ENCODE results near the gene OSCP1. TPM values are rescaled to one million over a fixed set of nuclear protein-coding genes. Genes with fewer than 3 reads are reported as not detected.
"Not testable (repeated sequence)": the region's sequence is repeated elsewhere in the genome, so short reads cannot be mapped to it uniquely, and the experiment has no call there.

Gene OSCP1
- total RNA-seq, 2 experiments from 2014 or later: 2.4 to 2.7 TPM

DNA sequence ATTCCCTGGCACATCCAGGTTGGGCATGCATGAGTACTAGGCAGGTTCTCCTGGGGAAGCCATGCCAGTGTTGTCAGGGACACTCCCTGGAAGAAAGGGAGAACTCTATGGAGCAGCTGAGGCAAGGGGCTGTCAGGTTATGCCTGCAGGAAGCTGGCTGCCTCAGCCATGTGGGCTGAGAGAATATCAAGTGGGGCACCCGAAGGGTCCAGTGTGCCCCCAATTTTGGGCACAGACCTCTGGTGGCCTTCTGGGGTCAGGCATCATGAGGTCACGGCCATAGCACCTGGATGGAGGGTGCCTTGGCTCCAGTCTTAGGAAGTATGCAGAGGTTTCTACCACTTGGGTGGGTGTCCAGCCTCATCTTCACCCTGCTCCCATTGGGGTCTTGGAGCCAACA is 29.9 kb upstream of the OSCP1 start:
- Mint-ChIP-seq H3K9me3 (no peaks in the 10 kb centered on the region), H3K36me3 (no peaks in the 10 kb centered on the region), H3K4me3 (no peak overlapping the region), H3K27me3 (peaks cover 11% of the 10 kb centered on the region), H3K27ac (no peak overlapping the region), H3K4me1 (peaks cover 7% of the 10 kb centered on the region)
- no peak for DNase-seq

DNA sequence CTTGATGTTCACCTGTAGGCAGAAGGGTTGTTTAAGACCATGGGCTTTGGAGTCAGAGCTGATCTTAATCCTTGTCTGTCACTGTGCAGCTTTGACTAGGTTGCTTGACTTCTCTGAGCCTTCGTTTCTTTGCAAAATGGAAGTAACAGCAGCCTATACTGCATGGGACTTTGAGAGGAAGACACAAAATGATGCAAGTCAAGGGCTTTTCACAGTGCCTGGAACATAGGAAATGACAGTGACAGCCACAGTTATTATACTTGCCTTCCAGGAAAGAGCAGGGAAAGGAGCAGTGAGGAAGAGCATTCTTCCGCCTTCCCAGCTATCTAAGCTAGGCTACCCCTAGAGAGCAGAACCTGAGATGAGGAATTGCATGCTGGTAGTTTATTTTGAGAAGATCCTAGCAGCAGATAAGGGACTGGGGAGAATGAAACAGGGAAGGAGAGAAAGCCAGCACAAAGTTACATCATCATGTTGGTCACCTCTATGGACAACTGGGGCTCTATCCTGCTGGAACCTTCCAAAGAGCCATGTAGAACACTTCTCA is 29.3 kb upstream of the OSCP1 start:
- peaks cover 11% of the 10 kb centered on the region for H3K27me3 Mint-ChIP-seq
- H3K4me1 Mint-ChIP-seq: peaks cover 7% of the 10 kb centered on the region
- H3K27ac Mint-ChIP-seq: no peak overlapping the region
- H3K36me3 Mint-ChIP-seq: no peaks in the 10 kb centered on the region
- H3K4me3 Mint-ChIP-seq: no peak overlapping the region
- DNase-seq: no peak
- no peaks in the 10 kb centered on the region for H3K9me3 Mint-ChIP-seq

DNA sequence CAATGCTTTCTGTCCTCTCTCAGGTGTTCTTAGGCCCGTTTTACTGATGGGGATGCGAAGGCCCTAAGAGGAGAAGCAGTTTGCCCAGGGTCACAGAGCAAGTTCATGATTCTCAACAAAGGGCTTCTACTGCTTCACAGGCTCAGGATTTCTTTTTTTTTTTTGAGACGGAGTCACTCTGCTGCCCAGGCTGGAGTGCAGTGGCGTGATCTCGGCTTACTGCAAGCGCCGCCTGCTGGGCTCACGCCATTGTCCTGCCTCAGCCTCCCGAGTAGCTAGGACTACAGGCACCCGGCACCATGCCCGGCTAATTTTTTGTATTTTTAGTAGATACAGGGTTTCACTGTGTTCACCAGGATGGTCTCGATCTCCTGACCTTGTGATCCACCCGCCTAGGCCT is 27.4 kb upstream of the OSCP1 start:
- DNase-seq, H3K9me3 Mint-ChIP-seq, H3K4me1 Mint-ChIP-seq, H3K27ac Mint-ChIP-seq, H3K4me3 Mint-ChIP-seq, H3K36me3 Mint-ChIP-seq: not testable (repeated sequence)
- H3K27me3 Mint-ChIP-seq: peaks cover 11% of the 10 kb centered on the region

DNA sequence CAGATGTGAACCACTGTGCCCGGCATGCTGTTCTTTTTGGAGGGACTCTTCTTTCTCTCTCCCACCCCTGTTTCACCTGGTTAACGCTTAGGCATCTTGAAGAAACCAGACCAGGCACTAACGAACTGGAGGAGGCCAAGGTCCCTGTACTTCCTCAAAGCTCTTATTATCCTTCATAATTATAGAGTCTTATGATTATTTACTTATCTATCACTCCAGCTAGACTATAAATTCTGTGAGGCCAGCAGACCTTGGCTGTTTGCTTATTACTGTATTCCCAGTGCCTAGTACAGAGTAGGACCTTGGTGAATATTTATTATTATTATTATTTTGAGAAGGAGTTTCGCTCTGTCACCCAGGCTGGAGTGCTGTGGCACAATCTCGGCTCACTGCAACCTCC is 26.7 kb upstream of the OSCP1 start:
- peaks cover 3% of the 10 kb centered on the region for H3K4me1 Mint-ChIP-seq
- H3K27me3 Mint-ChIP-seq: peaks cover 8% of the 10 kb centered on the region
- no peak for DNase-seq
- H3K9me3 Mint-ChIP-seq: no peaks in the 10 kb centered on the region
- H3K4me3 Mint-ChIP-seq: no peak overlapping the region
- H3K36me3 Mint-ChIP-seq: no peaks in the 10 kb centered on the region
- H3K27ac Mint-ChIP-seq: no peak overlapping the region

DNA sequence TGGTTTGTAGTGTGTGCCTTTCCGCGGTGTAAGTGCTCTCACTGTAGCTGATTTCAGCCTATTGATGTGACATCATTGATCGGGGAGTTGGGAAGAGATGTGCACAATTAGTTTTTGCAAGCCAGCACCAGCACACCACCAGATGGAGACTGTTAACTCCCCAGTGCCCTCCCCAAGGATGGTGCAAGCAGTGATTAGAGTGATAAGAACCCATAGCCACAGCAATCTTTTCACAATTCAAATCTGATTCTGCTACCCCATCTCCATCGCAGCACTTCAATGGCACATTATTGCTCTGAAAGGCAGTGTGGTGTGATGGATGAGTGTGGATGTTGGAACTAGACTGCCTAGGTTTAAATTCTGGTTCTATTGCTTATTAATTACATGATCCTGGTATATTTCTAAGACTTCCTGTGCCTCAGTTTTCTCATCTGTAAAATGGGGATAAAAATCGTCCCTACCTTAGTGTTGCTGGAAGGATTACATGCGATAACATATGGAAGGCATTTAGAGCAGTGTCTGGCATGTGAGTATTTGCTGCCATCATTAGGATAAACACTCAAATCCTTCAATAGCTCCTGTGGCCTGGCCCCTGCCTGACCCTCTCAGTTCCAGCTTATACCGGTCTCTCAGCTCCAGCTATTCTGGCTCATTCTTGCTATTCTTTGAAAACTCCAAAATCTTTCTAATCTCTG is 25.8 kb upstream of the OSCP1 start:
- H3K27ac Mint-ChIP-seq: no peak overlapping the region
- no peaks in the 10 kb centered on the region for H3K4me1 Mint-ChIP-seq
- no peaks in the 10 kb centered on the region for H3K36me3 Mint-ChIP-seq
- no peaks in the 10 kb centered on the region for H3K9me3 Mint-ChIP-seq
- H3K27me3 Mint-ChIP-seq: no peaks in the 10 kb centered on the region
- no peak for DNase-seq
- H3K4me3 Mint-ChIP-seq: no peak overlapping the region

DNA sequence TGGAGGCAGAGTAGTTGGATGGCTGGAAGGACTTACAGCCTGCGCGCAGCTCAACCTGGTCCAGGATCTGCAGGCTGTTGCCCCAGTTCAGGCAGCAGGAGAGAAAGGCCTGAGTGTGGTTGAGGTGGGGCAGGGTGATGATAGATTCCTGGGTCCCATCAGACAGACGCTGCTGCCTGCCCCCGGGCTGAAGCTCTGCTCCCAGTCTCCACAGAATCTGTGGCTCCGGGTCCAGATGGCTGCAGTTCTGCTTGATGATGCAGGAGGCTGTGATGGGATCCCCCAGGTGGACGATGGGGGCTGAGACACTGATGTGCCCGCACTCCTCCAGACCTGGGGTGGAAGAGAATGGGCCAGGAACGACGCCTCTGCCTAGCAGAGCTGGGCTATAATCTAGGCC is 25.1 kb upstream of the OSCP1 start:
- H3K4me1 Mint-ChIP-seq: no peaks in the 10 kb centered on the region
- DNase-seq: no peak
- no peaks in the 10 kb centered on the region for H3K27me3 Mint-ChIP-seq
- H3K27ac Mint-ChIP-seq: no peak overlapping the region
- H3K9me3 Mint-ChIP-seq: no peaks in the 10 kb centered on the region
- no peak overlapping the region for H3K4me3 Mint-ChIP-seq
- no peaks in the 10 kb centered on the region for H3K36me3 Mint-ChIP-seq

DNA sequence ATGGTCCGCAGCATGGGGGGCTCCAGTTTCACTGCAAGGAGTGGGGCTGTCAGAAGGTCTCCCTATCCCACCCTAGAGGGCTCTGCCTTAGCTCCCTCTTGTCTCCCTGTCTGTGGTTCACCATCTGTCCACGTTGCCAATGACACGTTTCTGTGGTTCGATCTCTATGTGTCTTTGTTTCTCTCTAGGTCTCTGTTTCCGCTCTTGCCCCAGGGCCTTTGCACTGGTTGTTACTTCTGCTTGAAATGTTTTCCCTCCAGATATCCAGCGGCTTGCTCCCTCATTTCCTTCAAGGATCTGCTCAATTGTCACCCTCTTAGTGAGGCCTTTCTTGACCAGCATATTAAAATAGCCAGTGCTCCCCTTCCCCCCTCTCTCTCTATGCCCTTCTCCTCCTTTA is 22.4 kb upstream of the OSCP1 start:
- no peaks in the 10 kb centered on the region for H3K27me3 Mint-ChIP-seq
- no peaks in the 10 kb centered on the region for H3K4me1 Mint-ChIP-seq
- no peaks in the 10 kb centered on the region for H3K36me3 Mint-ChIP-seq
- no peaks in the 10 kb centered on the region for H3K9me3 Mint-ChIP-seq
- no peak overlapping the region for H3K27ac Mint-ChIP-seq
- DNase-seq: no peak
- no peak overlapping the region for H3K4me3 Mint-ChIP-seq

DNA sequence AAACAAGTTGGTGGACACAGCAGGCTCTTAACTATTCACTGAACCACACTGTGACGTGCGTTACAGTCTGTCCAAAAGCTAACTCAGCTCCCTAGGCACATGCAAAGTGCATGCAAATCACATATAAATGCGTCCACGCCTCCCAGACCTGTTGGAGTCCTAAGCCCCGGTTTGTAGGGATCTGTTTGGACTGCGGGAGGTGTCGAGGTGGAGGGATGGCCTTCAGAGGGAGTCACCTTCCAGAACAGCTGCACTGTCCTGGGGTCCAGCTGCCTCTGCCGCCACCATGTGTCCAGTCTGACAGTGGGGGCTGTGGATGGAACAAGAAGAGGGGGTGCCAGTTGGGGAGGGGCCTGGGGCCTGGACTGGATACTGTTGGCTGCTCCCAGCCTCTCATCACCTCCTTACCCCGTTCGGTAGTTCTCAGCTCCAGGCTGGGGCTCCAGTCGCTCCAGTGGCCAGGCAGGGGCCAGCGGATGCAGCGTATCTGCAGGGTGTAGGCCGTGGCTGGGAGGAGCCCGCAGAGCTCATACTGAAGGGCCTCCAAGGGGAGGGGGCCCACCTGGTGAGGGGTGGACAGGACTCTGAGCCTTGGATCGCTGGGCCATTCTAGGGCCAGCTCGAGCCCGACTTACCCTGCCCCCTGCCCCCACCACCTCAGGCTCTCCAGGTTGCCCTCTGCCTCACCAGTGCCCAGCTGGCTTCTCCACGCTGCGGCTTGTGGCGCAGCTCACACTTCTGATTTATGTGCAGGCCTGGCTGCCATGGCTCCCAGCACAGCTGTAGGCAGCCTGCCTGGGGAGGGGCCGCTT is 21.8 kb upstream of the OSCP1 start:
- DNase-seq: no peak
- Mint-ChIP-seq H3K27me3 (no peaks in the 10 kb centered on the region), H3K4me3 (no peak overlapping the region)

DNA sequence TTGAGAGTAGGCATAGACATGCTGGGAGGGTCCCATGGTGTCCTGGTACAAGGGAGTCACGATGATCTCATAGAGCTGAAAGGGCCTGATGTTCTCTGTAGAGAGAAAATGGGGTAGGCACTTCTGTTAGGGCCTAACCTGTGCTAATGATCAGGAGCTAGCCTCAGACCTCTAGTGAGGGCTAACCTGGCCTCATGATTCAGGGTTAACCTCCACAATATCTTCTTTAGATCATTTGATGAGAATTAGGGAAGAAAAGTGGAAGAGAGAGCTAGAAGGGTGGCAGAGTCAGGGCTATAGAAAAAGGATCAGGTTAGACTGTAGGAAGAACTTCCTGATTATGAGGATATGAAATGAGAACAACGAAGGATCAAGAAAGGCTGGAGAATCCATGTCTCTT is 18.9 kb upstream of the OSCP1 start:
- H3K27ac Mint-ChIP-seq: no peak overlapping the region
- H3K27me3 Mint-ChIP-seq: no peaks in the 10 kb centered on the region
- H3K9me3 Mint-ChIP-seq: no peaks in the 10 kb centered on the region
- H3K36me3 Mint-ChIP-seq: peaks cover under 1% of the 10 kb centered on the region
- H3K4me1 Mint-ChIP-seq: peaks cover 6% of the 10 kb centered on the region
- DNase-seq: no peak
- no peak overlapping the region for H3K4me3 Mint-ChIP-seq

More for the DNA sequence above, 21.8 kb upstream of the OSCP1 start:
- H3K27ac Mint-ChIP-seq: no peak overlapping the region
- no peaks in the 10 kb centered on the region for H3K9me3 Mint-ChIP-seq
- H3K4me1 Mint-ChIP-seq: no peaks in the 10 kb centered on the region
- H3K36me3 Mint-ChIP-seq: no peaks in the 10 kb centered on the region

DNA sequence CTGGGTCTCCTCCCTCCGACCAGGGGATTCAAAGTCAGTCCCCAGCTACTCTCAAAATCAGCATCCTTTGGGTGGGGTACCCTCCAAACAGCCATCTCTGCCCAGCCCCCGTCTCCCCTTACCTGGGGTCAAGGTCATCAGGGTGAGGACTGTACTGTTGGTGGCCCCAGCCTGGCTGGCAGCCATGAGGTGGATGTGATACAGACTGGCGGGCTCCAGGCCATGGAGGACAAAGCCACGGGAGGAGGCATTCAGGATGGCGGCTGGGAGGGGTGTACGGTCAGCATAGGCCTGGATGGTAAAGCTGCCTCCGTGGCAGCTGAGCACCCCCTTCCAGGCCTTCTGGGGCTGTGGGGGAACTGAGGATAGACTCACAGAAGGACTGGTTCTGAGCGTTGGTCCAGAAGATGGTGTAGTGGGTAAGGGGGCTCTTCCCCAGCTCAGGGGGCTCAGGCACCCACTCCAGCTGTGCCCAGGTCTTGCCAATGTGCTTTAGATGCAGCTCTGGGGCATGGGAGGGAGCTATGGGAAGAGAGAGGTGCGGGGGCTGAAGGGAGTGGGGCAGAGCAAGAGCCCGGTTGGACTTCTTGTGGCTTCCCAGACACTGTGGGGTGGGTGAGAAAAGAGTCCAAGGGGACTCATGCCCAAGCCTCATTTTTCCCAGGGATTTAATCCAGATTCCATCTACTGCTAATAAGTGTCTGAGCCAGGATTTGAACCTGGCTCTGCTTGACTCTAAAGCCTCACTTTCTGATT is 17.6 kb upstream of the OSCP1 start:
- peaks cover 3% of the 10 kb centered on the region for H3K36me3 Mint-ChIP-seq
- no peak overlapping the region for H3K27ac Mint-ChIP-seq

DNA sequence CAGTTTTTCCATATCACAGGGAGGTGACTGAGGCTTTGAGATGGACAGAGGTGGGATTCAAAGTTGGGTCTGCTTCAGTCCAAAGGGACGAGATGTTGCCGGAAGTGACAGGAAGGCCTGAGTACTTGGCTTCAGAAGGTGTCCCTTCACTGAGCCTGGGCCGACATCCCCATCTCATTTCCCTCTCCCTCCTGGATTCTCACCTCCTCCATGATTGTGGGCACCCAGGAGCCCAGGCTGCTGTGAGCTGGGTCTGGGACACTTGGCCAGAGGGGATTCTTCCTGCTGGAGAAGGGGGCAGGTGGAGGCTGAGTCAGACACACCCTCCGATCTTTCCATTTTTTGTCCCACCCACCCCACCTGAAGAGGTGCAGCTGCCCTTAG is 16.8 kb upstream of the OSCP1 start:
- H3K36me3 Mint-ChIP-seq: peaks cover 8% of the 10 kb centered on the region
- no peak overlapping the region for H3K27ac Mint-ChIP-seq
- no peaks in the 10 kb centered on the region for H3K9me3 Mint-ChIP-seq
- H3K4me1 Mint-ChIP-seq: peaks cover 13% of the 10 kb centered on the region
- H3K27me3 Mint-ChIP-seq: no peaks in the 10 kb centered on the region
- DNase-seq: no peak
- no peak overlapping the region for H3K4me3 Mint-ChIP-seq

More for the DNA sequence above, 17.6 kb upstream of the OSCP1 start:
- H3K4me1 Mint-ChIP-seq: peaks cover 10% of the 10 kb centered on the region
- no peaks in the 10 kb centered on the region for H3K27me3 Mint-ChIP-seq
- DNase-seq: no peak
- H3K4me3 Mint-ChIP-seq: no peak overlapping the region
- no peaks in the 10 kb centered on the region for H3K9me3 Mint-ChIP-seq

DNA sequence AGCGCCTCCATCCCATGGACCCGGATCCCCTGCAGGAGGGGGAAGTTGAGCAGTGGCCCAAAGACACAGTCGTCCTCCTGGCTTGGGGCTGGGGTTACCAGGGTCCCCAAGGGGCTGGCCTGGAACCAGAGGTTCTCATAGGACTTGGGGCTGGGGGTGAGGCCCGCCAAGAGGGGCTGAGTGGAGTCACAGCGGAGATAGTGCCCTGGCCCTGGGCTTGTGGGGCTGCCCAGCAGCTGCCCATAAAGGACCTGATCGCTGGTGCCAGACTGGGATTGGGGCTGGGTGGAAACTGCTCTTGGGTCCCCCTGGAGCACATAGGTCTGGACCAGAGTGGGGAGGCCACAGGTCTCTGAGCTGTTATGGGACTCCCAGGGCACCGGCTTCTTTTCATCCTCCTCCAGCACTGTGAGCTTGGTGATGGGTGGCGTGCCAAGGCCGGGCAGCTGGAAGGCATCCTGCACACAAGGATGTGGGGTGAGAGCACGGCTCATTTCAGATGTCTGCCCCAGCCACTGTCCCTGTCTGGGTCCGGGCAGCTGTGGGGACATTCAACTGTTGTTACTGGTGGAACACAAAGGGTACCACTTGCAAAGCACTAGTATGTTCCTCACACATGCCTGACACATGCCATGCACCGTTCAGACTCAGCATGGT is 16.2 kb upstream of the OSCP1 start:
- H3K27me3 Mint-ChIP-seq: no peaks in the 10 kb centered on the region
- DNase-seq: no peak
- H3K4me1 Mint-ChIP-seq: peaks cover 18% of the 10 kb centered on the region
- no peaks in the 10 kb centered on the region for H3K9me3 Mint-ChIP-seq
- no peak overlapping the region for H3K27ac Mint-ChIP-seq
- no peak overlapping the region for H3K4me3 Mint-ChIP-seq
- H3K36me3 Mint-ChIP-seq: peaks cover 10% of the 10 kb centered on the region

DNA sequence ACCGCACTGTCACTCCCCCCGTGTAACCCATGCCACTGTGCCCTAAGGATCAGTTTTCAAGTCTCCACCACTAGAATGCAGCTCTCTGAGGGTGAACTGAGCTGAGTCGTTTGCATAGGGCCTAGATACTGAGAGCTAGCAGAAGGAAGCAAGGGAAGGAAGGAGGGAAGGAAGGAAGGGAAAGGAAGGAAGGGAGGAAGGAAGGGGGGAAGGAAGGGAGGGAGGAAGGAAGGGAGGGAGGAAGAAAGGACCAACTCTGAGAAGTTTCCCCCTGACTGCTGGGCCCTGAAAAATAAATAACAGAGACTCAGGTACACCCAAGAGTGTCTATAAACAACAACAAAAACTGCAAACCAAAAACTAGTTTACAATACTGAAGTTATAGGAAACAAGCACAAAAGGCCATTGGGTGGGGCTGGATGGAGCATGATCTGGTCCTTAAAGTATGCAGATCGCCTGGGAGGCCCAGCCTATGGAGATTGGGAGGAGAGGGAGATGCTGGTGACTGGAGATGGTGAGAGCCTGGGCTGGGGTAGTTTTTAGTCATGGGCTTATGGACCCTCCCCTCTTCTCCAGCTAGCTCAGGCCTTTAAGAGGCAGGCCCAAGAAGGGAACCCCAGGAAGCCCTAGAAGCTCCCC is 15.6 kb upstream of the OSCP1 start:
- Mint-ChIP-seq H3K9me3 (no peaks in the 10 kb centered on the region), H3K27ac (no peak overlapping the region), H3K27me3 (no peaks in the 10 kb centered on the region), H3K36me3 (peaks cover 13% of the 10 kb centered on the region), H3K4me3 (no peak overlapping the region), H3K4me1 (peaks cover 20% of the 10 kb centered on the region)
- no peak for DNase-seq

DNA sequence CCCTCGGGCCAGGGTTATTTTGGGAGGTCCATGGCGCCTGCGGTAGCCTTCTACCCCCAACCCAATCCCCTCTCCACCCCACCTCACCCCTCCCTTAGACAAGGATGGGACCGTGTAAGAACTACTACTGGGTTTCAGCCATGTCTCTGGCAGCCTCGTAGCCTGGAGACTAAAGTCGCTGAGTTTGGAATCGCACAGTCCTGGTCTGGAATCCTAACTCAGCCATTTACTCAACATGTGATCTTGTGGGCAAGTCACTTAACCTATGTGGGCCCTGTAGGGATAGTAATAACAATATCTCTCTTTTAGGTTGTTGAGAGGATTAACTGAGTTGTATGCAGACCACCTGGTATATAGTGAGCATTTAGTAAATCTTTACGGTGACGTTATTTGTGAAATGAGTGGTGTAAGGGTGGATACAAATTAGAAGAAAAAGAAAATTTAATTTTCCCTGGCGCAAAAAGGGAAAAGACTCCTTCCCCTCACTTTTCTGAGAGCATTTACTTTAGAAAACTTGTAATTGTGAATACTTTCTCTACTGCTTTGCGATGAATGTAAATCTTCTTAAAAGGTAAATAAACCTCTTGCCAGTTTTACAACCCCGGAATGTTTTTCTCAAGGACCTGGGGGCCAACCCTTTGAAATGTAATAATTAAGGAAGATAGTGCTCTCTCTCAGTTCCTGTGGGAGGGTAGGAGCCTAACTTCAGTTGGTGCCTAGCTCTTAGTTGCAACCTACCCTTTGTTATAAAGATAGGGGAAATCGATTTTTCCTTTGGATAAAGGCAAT is 14.5 kb upstream of the OSCP1 start:
- Mint-ChIP-seq H3K4me3 (peak overlapping the region; percentile 100), H3K36me3 (peaks cover 18% of the 10 kb centered on the region), H3K4me1 (peaks cover 20% of the 10 kb centered on the region), H3K9me3 (no peaks in the 10 kb centered on the region), H3K27me3 (no peaks in the 10 kb centered on the region), H3K27ac (peak overlapping the region; percentile 94)
- DNase-seq: no peak

Data from activated naive CD8-positive, alpha-beta T cell treated with anti-CD3 and anti-CD28 coated beads for 36 hours (primary cell).